ENCODE measurements around the gene NPHS1. TPM values are rescaled to one million over a fixed set of nuclear protein-coding genes. Genes with fewer than 3 reads are reported as not detected.

NPHS1 gene
- total RNA-seq, 2 experiments from 2014 or later = not detected

- TF ChIP-seq CTCF (IDR thresholded peaks at IDR 0.05) = no peak
- DNase-seq (no peak), ATAC-seq (ENCODE audit: poor library complexity) (no peak)
- peaks cover 10% of the 10 kb centered on the region for H3K36me3 ChIP-seq (ENCODE audit: insufficient read depth, low read length)
- peaks cover 17% of the 10 kb centered on the region for H3K36me3 Mint-ChIP-seq (ENCODE audit: low read depth)
- ChIA-PET CTCF (no interaction called here), POLR2A (no interaction called here)
- H3K27me3 ChIP-seq (ENCODE audit: control insufficient read depth in 1 of 2, insufficient read depth in 2 of 2, low read length in 2 of 2) = no peaks in the 10 kb centered on the region
- H3K4me1 ChIP-seq (ENCODE audit: insufficient read depth, low read length) = peaks cover 15% of the 10 kb centered on the region
- H3K4me3 ChIP-seq (ENCODE audit: low read length) = no peak overlapping the region
- no peak overlapping the region for H3K27ac ChIP-seq (ENCODE audit: low read depth in 1 of 2, low read length in 2 of 2)
- H3K9me3 Mint-ChIP-seq = no peaks in the 10 kb centered on the region
- intact Hi-C loops (cut with DNase I, micrococcal nuclease) = no loop called here
- H3K9me3 ChIP-seq (ENCODE audit: control insufficient read depth in 1 of 2, insufficient read depth in 1 of 2, low read length in 2 of 2) = no peaks in the 10 kb centered on the region
- no peak overlapping the region for H3K27ac Mint-ChIP-seq
- H3K4me3 Mint-ChIP-seq = no peak overlapping the region
- peaks cover 15% of the 10 kb centered on the region for H3K4me1 Mint-ChIP-seq (ENCODE audit: low read depth)
- H3K27me3 Mint-ChIP-seq = no peaks in the 10 kb centered on the region
These were observed 72.2 kb downstream of the NPHS1 start for GRCh38 chr19:35780058-35780457.

- intact Hi-C loops (cut with DNase I, micrococcal nuclease) = loop anchor here in 1 of 2 experiments (5.0 to 10.0 kb wide), 2 partner anchors 156 to 278 kb away; partner anchors contain the start of gene LRFN3
These were observed 73.3 kb downstream of the NPHS1 start for GRCh38 chr19:35779033-35779432.

GRCh38 chr19:35777961-35778360 lies 74.3 kb downstream of the NPHS1 start:
- Mint-ChIP-seq H3K27ac (no peak overlapping the region), H3K27me3 (no peaks in the 10 kb centered on the region), H3K36me3 (ENCODE audit: low read depth) (peaks cover 12% of the 10 kb centered on the region), H3K4me3 (peak overlapping the region; percentile 30), H3K9me3 (no peaks in the 10 kb centered on the region), H3K4me1 (ENCODE audit: low read depth) (peaks cover 24% of the 10 kb centered on the region)
- Histone ChIP-seq H3K27me3 (ENCODE audit: control insufficient read depth in 1 of 2, insufficient read depth in 2 of 2, low read length in 2 of 2) (no peaks in the 10 kb centered on the region), H3K27ac (ENCODE audit: low read depth in 1 of 2, low read length in 2 of 2) (no peak overlapping the region), H3K9me3 (ENCODE audit: control insufficient read depth in 1 of 2, insufficient read depth in 1 of 2, low read length in 2 of 2) (no peaks in the 10 kb centered on the region), H3K4me1 (ENCODE audit: insufficient read depth, low read length) (peaks cover 21% of the 10 kb centered on the region), H3K36me3 (ENCODE audit: insufficient read depth, low read length) (peaks cover 10% of the 10 kb centered on the region), H3K4me3 (ENCODE audit: low read length) (no peak overlapping the region)
- intact Hi-C loops (cut with DNase I, micrococcal nuclease) = loop anchor here in 1 of 2 experiments (5.0 to 10.0 kb wide), 2 partner anchors 157 to 279 kb away; partner anchors contain the start of gene LRFN3
- CTCF ChIA-PET = no interaction called here
- POLR2A ChIA-PET = no interaction called here
- DNase-seq = no peak
- ATAC-seq (ENCODE audit: poor library complexity) = no peak
- no peak for TF ChIP-seq CTCF (IDR thresholded peaks at IDR 0.05)

More at GRCh38 chr19:35779033-35779432, 73.3 kb downstream of the NPHS1 start:
- H3K27ac Mint-ChIP-seq = no peak overlapping the region
- H3K4me1 ChIP-seq (ENCODE audit: insufficient read depth, low read length) = peaks cover 21% of the 10 kb centered on the region
- peaks cover 24% of the 10 kb centered on the region for H3K4me1 Mint-ChIP-seq (ENCODE audit: low read depth)
- CTCF ChIA-PET = no interaction called here
- peak in 1 of 14 experiments; percentile 10 for DNase-seq
- peaks cover 17% of the 10 kb centered on the region for H3K36me3 Mint-ChIP-seq (ENCODE audit: low read depth)
- H3K9me3 ChIP-seq (ENCODE audit: control insufficient read depth in 1 of 2, insufficient read depth in 1 of 2, low read length in 2 of 2) = no peaks in the 10 kb centered on the region
- no peak overlapping the region for H3K27ac ChIP-seq (ENCODE audit: low read depth in 1 of 2, low read length in 2 of 2)
- POLR2A ChIA-PET = no interaction called here
- no peaks in the 10 kb centered on the region for H3K27me3 Mint-ChIP-seq
- H3K9me3 Mint-ChIP-seq = no peaks in the 10 kb centered on the region
- H3K36me3 ChIP-seq (ENCODE audit: insufficient read depth, low read length) = peaks cover 10% of the 10 kb centered on the region
- H3K4me3 Mint-ChIP-seq = no peak overlapping the region
- no peaks in the 10 kb centered on the region for H3K27me3 ChIP-seq (ENCODE audit: control insufficient read depth in 1 of 2, insufficient read depth in 2 of 2, low read length in 2 of 2)
- no peak overlapping the region for H3K4me3 ChIP-seq (ENCODE audit: low read length)
- no peak for ATAC-seq (ENCODE audit: poor library complexity)
- no peak for TF ChIP-seq CTCF (IDR thresholded peaks at IDR 0.05)
